Measurements from ENCODE around the gene COLQ. TPM values are rescaled to one million over a fixed set of nuclear protein-coding genes. Genes with fewer than 3 reads are reported as not detected.

The COLQ gene
- total and polyA plus RNA-seq, 4 donors = 0.27 to 2.6 (median 0.67) TPM

- Histone ChIP-seq H3K27ac (ENCODE audit: low read depth in 1 of 2, low read length in 2 of 2) (no peak overlapping the region), H3K4me3 (ENCODE audit: low read depth in 1 of 3, low read length in 3 of 3) (no peak overlapping the region), H3K4me1 (ENCODE audit: control insufficient read depth in 4 of 4, insufficient read depth in 4 of 4, low read length in 3 of 4) (peaks cover 0 to 5% (median 2%) of the 10 kb centered on the region in 4 donors), H3K9me3 (ENCODE audit: control insufficient read depth in 4 of 4, low read length in 3 of 4) (no peaks in the 10 kb centered on the region), H3K27me3 (ENCODE audit: control insufficient read depth in 4 of 4, insufficient read depth in 4 of 4, low read length in 3 of 4) (no peaks in the 10 kb centered on the region), H3K9ac (ENCODE audit: low read depth in 1 of 2, low read length in 2 of 2) (no peak overlapping the region), H3K36me3 (ENCODE audit: control insufficient read depth in 4 of 4, insufficient read depth in 3 of 4, low read depth in 1 of 4, low read length in 3 of 4) (peaks cover 0 to 2% (median 0%) of the 10 kb centered on the region in 4 donors)
- TF ChIP-seq SP1 (IDR thresholded peaks at IDR 0.05) = no peak
- no peak for TF ChIP-seq EGR1 (IDR thresholded peaks at IDR 0.05; ENCODE audit: low read depth in 2 of 2)
- TF ChIP-seq, protein P1, sequence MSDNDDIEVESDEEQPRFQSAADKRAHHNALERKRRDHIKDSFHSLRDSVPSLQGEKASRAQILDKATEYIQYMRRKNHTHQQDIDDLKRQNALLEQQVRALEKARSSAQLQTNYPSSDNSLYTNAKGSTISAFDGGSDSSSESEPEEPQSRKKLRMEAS (IDR thresholded peaks at IDR 0.05) = no peak
- TF ChIP-seq, protein P2, sequence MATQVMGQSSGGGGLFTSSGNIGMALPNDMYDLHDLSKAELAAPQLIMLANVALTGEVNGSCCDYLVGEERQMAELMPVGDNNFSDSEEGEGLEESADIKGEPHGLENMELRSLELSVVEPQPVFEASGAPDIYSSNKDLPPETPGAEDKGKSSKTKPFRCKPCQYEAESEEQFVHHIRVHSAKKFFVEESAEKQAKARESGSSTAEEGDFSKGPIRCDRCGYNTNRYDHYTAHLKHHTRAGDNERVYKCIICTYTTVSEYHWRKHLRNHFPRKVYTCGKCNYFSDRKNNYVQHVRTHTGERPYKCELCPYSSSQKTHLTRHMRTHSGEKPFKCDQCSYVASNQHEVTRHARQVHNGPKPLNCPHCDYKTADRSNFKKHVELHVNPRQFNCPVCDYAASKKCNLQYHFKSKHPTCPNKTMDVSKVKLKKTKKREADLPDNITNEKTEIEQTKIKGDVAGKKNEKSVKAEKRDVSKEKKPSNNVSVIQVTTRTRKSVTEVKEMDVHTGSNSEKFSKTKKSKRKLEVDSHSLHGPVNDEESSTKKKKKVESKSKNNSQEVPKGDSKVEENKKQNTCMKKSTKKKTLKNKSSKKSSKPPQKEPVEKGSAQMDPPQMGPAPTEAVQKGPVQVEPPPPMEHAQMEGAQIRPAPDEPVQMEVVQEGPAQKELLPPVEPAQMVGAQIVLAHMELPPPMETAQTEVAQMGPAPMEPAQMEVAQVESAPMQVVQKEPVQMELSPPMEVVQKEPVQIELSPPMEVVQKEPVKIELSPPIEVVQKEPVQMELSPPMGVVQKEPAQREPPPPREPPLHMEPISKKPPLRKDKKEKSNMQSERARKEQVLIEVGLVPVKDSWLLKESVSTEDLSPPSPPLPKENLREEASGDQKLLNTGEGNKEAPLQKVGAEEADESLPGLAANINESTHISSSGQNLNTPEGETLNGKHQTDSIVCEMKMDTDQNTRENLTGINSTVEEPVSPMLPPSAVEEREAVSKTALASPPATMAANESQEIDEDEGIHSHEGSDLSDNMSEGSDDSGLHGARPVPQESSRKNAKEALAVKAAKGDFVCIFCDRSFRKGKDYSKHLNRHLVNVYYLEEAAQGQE (IDR thresholded peaks at IDR 0.05) = no peak
- no peak for TF ChIP-seq JUND (IDR thresholded peaks at IDR 0.05)
- TF ChIP-seq NR2F2 (IDR thresholded peaks at IDR 0.05) = no peak
- WGBS = 98% methylated on average over 1 of the region's 1 CpG
- DNase-seq (ENCODE audit: low spot score) = no peak
These were observed 17.6 kb upstream of the COLQ start for GRCh38 chr3:15539066-15539465.

- peaks cover 0 to 5% (median 2%) of the 10 kb centered on the region in 4 donors for H3K4me1 ChIP-seq (ENCODE audit: control insufficient read depth in 4 of 4, insufficient read depth in 4 of 4, low read length in 3 of 4)
- peaks cover 0 to 2% (median 0%) of the 10 kb centered on the region in 4 donors for H3K36me3 ChIP-seq (ENCODE audit: control insufficient read depth in 4 of 4, insufficient read depth in 3 of 4, low read depth in 1 of 4, low read length in 3 of 4)
- H3K27ac ChIP-seq (ENCODE audit: low read depth in 1 of 2, low read length in 2 of 2) = no peak overlapping the region
- H3K9ac ChIP-seq (ENCODE audit: low read depth in 1 of 2, low read length in 2 of 2) = no peak overlapping the region
- H3K4me3 ChIP-seq (ENCODE audit: low read depth in 1 of 3, low read length in 3 of 3) = no peak overlapping the region
- TF ChIP-seq JUND (IDR thresholded peaks at IDR 0.05) = no peak
- no peaks in the 10 kb centered on the region for H3K9me3 ChIP-seq (ENCODE audit: control insufficient read depth in 4 of 4, low read length in 3 of 4)
- DNase-seq (ENCODE audit: low spot score) = no peak
- 94% methylated on average over 2 of the region's 2 CpGs for WGBS
- H3K27me3 ChIP-seq (ENCODE audit: control insufficient read depth in 4 of 4, insufficient read depth in 4 of 4, low read length in 3 of 4) = no peaks in the 10 kb centered on the region
These were observed 16.8 kb upstream of the COLQ start for GRCh38 chr3:15538345-15538744.

DNA sequence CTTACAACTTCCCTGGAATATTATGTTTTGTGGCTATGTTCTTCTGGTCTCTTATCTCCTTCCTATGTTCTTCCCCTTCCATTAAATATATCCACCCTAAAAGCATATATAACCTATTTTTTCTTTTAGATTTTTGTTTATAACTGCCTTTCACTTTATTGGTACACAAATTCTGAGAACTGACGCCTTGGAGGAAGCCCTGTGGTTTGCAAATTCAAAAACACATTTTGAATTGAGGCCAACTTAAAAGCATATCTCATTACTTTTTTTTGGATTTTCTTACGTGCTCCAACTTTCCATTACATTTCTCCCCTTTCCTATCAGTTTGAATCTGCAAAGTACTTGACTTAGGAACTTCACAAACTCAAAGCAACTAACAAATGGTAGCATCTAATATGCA, 15.3 kb upstream of the COLQ start:
- H3K4me3 ChIP-seq (ENCODE audit: low read depth in 1 of 3, low read length in 3 of 3) = no peak overlapping the region
- H3K9ac ChIP-seq (ENCODE audit: low read depth in 1 of 2, low read length in 2 of 2) = no peak overlapping the region
- H3K27ac ChIP-seq (ENCODE audit: low read depth in 1 of 2, low read length in 2 of 2) = no peak overlapping the region
- H3K36me3 ChIP-seq (ENCODE audit: control insufficient read depth in 4 of 4, insufficient read depth in 3 of 4, low read depth in 1 of 4, low read length in 3 of 4) = peaks cover 0 to 2% (median 0%) of the 10 kb centered on the region in 4 donors
- H3K27me3 ChIP-seq (ENCODE audit: control insufficient read depth in 4 of 4, insufficient read depth in 4 of 4, low read length in 3 of 4) = no peaks in the 10 kb centered on the region
- no peaks in the 10 kb centered on the region for H3K9me3 ChIP-seq (ENCODE audit: control insufficient read depth in 4 of 4, low read length in 3 of 4)
- no peak for DNase-seq (ENCODE audit: low spot score)
- no peaks in the 10 kb centered on the region for H3K4me1 ChIP-seq (ENCODE audit: control insufficient read depth in 4 of 4, insufficient read depth in 4 of 4, low read length in 3 of 4)
- 76% methylated on average over 2 of the region's 2 CpGs for WGBS
- TF ChIP-seq FOXA2 (IDR thresholded peaks at IDR 0.05) = no peak
- no peak for TF ChIP-seq RXRA (IDR thresholded peaks at IDR 0.05)
- TF ChIP-seq, protein P1 (IDR thresholded peaks at IDR 0.05) = no peak
- TF ChIP-seq, protein P2 (IDR thresholded peaks at IDR 0.05) = no peak
- TF ChIP-seq NR2F2 (IDR thresholded peaks at IDR 0.05) = no peak
- TF ChIP-seq YY1 (IDR thresholded peaks at IDR 0.05) = no peak
- TF ChIP-seq, protein P3, sequence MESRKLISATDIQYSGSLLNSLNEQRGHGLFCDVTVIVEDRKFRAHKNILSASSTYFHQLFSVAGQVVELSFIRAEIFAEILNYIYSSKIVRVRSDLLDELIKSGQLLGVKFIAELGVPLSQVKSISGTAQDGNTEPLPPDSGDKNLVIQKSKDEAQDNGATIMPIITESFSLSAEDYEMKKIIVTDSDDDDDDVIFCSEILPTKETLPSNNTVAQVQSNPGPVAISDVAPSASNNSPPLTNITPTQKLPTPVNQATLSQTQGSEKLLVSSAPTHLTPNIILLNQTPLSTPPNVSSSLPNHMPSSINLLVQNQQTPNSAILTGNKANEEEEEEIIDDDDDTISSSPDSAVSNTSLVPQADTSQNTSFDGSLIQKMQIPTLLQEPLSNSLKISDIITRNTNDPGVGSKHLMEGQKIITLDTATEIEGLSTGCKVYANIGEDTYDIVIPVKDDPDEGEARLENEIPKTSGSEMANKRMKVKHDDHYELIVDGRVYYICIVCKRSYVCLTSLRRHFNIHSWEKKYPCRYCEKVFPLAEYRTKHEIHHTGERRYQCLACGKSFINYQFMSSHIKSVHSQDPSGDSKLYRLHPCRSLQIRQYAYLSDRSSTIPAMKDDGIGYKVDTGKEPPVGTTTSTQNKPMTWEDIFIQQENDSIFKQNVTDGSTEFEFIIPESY (IDR thresholded peaks at IDR 0.05) = no peak
- no peak for TF ChIP-seq EGR1 (IDR thresholded peaks at IDR 0.05; ENCODE audit: low read depth in 2 of 2)
- no peak for TF ChIP-seq HNF4A (conservative IDR thresholded peaks at IDR 0.05)
- no peak for TF ChIP-seq TAF1 (conservative IDR thresholded peaks at IDR 0.05)
- no peak for TF ChIP-seq CTCF (IDR thresholded peaks at IDR 0.05; ENCODE audit: low read depth, low read length, missing input control)
- TF ChIP-seq GABPA (IDR thresholded peaks at IDR 0.05 in 1 of 2, conservative IDR thresholded peaks at IDR 0.05 in 1 of 2) = no peak
